Esophagus muscularis mucosa (tissue), 4 donors: ENCODE data around the gene DOLK. TPM values are rescaled to one million over a fixed set of nuclear protein-coding genes. Genes with fewer than 3 reads are reported as not detected.
A peak's percentile ranks its signal among the peaks of the same experiment; 100 is the strongest.
"Not testable (repeated sequence)": the region's sequence is repeated elsewhere in the genome, so short reads cannot be mapped to it uniquely, and the experiment has no call there.

Experiments
- DNase-seq: peaks from one replicate; pipeline ENCODE4 v3.0.0-alpha.2; 2017; ENCODE audit errors: extremely low spot score
- H3K27ac ChIP-seq, 4 donors: fragments of 200-600 bp; sonication (generic); replicated peaks in 1 of 4; 1 replicate in 3 of 4; 2 replicates in 1 of 4; pipeline ENCODE4 v1.5.1; 2016 to 2019; ENCODE audit warnings: mild to moderate bottlenecking in 1 of 4
- H3K27me3 ChIP-seq, 4 donors: fragments of 200-600 bp; sonication (generic); one replicate each; pipeline versions ENCODE4 v1.5.1 to v1.6.0; 2016 to 2019
- H3K36me3 ChIP-seq, 4 donors: fragments of 200-600 bp; sonication (generic); one replicate each; pipeline ENCODE4 v1.5.1; 2016 to 2019
- H3K4me1 ChIP-seq, 4 donors: fragments of 200-600 bp; sonication (generic); one replicate each; pipeline ENCODE4 v1.5.1; 2016 to 2019
- H3K4me3 ChIP-seq, 4 donors: fragments of 200-600 bp; sonication (generic); 1 replicate in 2 of 4; 2 replicates in 2 of 4; pipeline ENCODE4 v1.5.1; 2016 to 2019; ENCODE audit warnings: mild to moderate bottlenecking in 4 of 4, moderate library complexity in 1 of 4
- H3K9me3 ChIP-seq, 4 donors: fragments of 200-600 bp; sonication (generic); 1 replicate in 3 of 4; 2 replicates in 1 of 4; pipeline ENCODE4 v1.5.1; 2016 to 2019
- CTCF ChIP-seq, 3 experiments: fragments of 200-600 bp in 2 of 3; fragments of 450-650 bp in 1 of 3; sonication (generic) in 2 of 3; IDR thresholded peaks; one replicate each; pipeline ENCODE4 v1.5.1; 2017 to 2019; ENCODE audit warnings: antibody characterized with exemption in 3 of 3, mild to moderate bottlenecking in 2 of 3, moderate library complexity in 1 of 3
- EP300 ChIP-seq: sonication (generic); formaldehyde crosslinking; IDR thresholded peaks from one replicate; pipeline ENCODE4 v1.6.1; 2017; ENCODE audit warnings: antibody characterized with exemption
- POLR2A ChIP-seq: fragments of 450-650 bp; IDR thresholded peaks from one replicate; pipeline ENCODE4 v1.6.1; 2017; ENCODE audit warnings: antibody characterized with exemption, moderate library complexity, mild to moderate bottlenecking, low read depth
- POLR2AphosphoS5 ChIP-seq, 2 donors: sonication (generic); formaldehyde crosslinking; IDR thresholded peaks; one replicate each; pipeline ENCODE4 v1.6.1; 2017; ENCODE audit warnings: antibody characterized with exemption in 2 of 2
- WGBS: methylation state at CpG from one replicate; pipeline ENCODE4 v1.1.5; 2018; 5-methylcytosine and 5-hydroxymethylcytosine counted together
- intact Hi-C: fragments of 100-400 bp; cut with DNase I; formaldehyde crosslinking; loops from one replicate; pipeline ENCODE4 v1.15.1; 2023
- total RNA-seq, 4 donors: library from RNA; depleted of rRNA; stranded (reverse); fragments of >200 nt; gene quantifications; one replicate each; pipeline versions ENCODE4 v1.1.0 to v1.2.1, GENCODE V29; 2016

DOLK gene
- total RNA-seq, 4 donors from 2014 or later = 10.4 to 20.7 (median 14.1) TPM

GRCh38 chr9:128947277-128947526 is 201 bp downstream of the DOLK start:
- peaks cover 0 to 50% (median 32%) of the 10 kb centered on the region in 4 donors for H3K36me3 ChIP-seq
- peaks cover 28 to 37% (median 33%) of the 10 kb centered on the region in 4 donors for H3K4me1 ChIP-seq
- WGBS = no CpG with 5 or more reads among the region's 20 CpGs
- H3K4me3 ChIP-seq = peak overlapping the region; percentile 86 to 98 (median 92)
- no peaks in the 10 kb centered on the region for H3K9me3 ChIP-seq
- no peak for DNase-seq
- intact Hi-C loops = no loop called here
- H3K27me3 ChIP-seq = no peaks in the 10 kb centered on the region
- H3K27ac ChIP-seq = peak overlapping the region; percentile 92 to 99 (median 97)
- no peak for TF ChIP-seq POLR2A
- TF ChIP-seq POLR2AphosphoS5 (IDR thresholded peaks at IDR 0.05) = no peak
- no peak for TF ChIP-seq EP300
- TF ChIP-seq CTCF (IDR thresholded peaks at IDR 0.05) = no peak

- H3K36me3 ChIP-seq = peaks cover 0 to 49% (median 32%) of the 10 kb centered on the region in 4 donors
- peak overlapping the region; percentile 92 to 99 (median 97) for H3K27ac ChIP-seq
- peak overlapping the region; percentile 86 to 98 (median 92) for H3K4me3 ChIP-seq
- no peaks in the 10 kb centered on the region for H3K27me3 ChIP-seq
- H3K9me3 ChIP-seq = no peaks in the 10 kb centered on the region
- peaks cover 28 to 40% (median 36%) of the 10 kb centered on the region in 4 donors for H3K4me1 ChIP-seq
- intact Hi-C loops = no loop called here
- TF ChIP-seq CTCF (IDR thresholded peaks at IDR 0.05) (no peak), POLR2AphosphoS5 (IDR thresholded peaks at IDR 0.05) (no peak), EP300 (no peak), POLR2A (no peak)
- no peak for DNase-seq
- 54% methylated on average over 13 of the region's 30 CpGs for WGBS
These were observed 679 bp downstream of the DOLK start for GRCh38 chr9:128946571-128947276.

GRCh38 chr9:128945798-128946501 is 1.5 kb downstream of the DOLK start:
- Histone ChIP-seq H3K27ac (no peak overlapping the region), H3K9me3 (no peaks in the 10 kb centered on the region), H3K36me3 (peaks cover 0 to 49% (median 37%) of the 10 kb centered on the region in 4 donors), H3K27me3 (no peaks in the 10 kb centered on the region), H3K4me3 (peak overlapping the region in 2 of 4 donors; percentile 90 to 93), H3K4me1 (peaks cover 36 to 46% (median 44%) of the 10 kb centered on the region in 4 donors)
- WGBS = 97% methylated on average over 17 of the region's 19 CpGs
- TF ChIP-seq POLR2AphosphoS5 (IDR thresholded peaks at IDR 0.05) (no peak), POLR2A (no peak), CTCF (IDR thresholded peaks at IDR 0.05) (no peak), EP300 (no peak)
- DNase-seq = no peak
- intact Hi-C loops = no loop called here

- DNase-seq, H3K27ac ChIP-seq, H3K4me3 ChIP-seq, intact Hi-C loops, H3K27me3 ChIP-seq, H3K9me3 ChIP-seq: not testable (repeated sequence)
- Histone ChIP-seq H3K4me1 (peaks cover 44 to 55% (median 52%) of the 10 kb centered on the region in 4 donors), H3K36me3 (peaks cover 0 to 41% (median 29%) of the 10 kb centered on the region in 4 donors)
- 90% methylated on average over 7 of the region's 7 CpGs for WGBS
These were observed 2.4 kb downstream of the DOLK start for GRCh38 chr9:128944966-128945365.

GRCh38 chr9:128943832-128944620 is 3.4 kb downstream of the DOLK start:
- intact Hi-C loops = no loop called here
- Histone ChIP-seq H3K27ac (peak overlapping the region in 1 of 4 donors; percentile 16), H3K36me3 (peaks cover 0 to 40% (median 23%) of the 10 kb centered on the region in 4 donors), H3K9me3 (no peaks in the 10 kb centered on the region), H3K4me1 (peaks cover 43 to 55% (median 49%) of the 10 kb centered on the region in 4 donors), H3K4me3 (no peak overlapping the region), H3K27me3 (no peaks in the 10 kb centered on the region)
- no peak for TF ChIP-seq CTCF (IDR thresholded peaks at IDR 0.05)
- no peak for TF ChIP-seq POLR2AphosphoS5 (IDR thresholded peaks at IDR 0.05)
- TF ChIP-seq POLR2A = no peak
- TF ChIP-seq EP300 = no peak
- WGBS = 100% methylated on average over 5 of the region's 7 CpGs
- no peak for DNase-seq
